K562 (cell line): Measurements from ENCODE around the gene XPR1. TPM values are rescaled to one million over a fixed set of nuclear protein-coding genes. Genes with fewer than 3 reads are reported as not detected.
A peak's percentile ranks its signal among the peaks of the same experiment; 100 is the strongest.

Source experiments
- ATAC-seq: fragments of 200-7000 bp; cut with Tn5 transposase; 3 replicates; pipeline ENCODE4 v1.9.1; 2020; ENCODE audit warnings: moderate library complexity
- BruUV-seq: library from RNA; stranded (reverse); fragments of 400-500 nt; replicated peaks from 2 replicates; lab custom pipeline; 2021; lab: Mats Ljungman, UMichigan
- CTCF ChIA-PET: fragments of 300-600 bp; formaldehyde crosslinking; extraction: SDS; loops from one replicate; lab custom pipeline; 2021; ENCODE audit warnings: low intra/inter-chr PET ratio; lab: Yijun Ruan, JAX
- POLR2A ChIA-PET: fragments of 300-600, 350-650 bp; sonication (Branson Sonifier 250); formaldehyde crosslinking; extraction: SDS; loops from one replicate; lab custom pipeline; 2021; ENCODE audit warnings: antibody characterized with exemption, inconsistent platforms; lab: Yijun Ruan, JAX
- DNase-seq, 4 experiments: peaks; one replicate each; pipeline versions ENCODE4 v3.0.0 to v3.0.0-alpha.2; 2011 to 2018; ENCODE audit warnings: low spot score in 3 of 4, mixed read lengths in 3 of 4; ENCODE audit errors: extremely low read depth in 1 of 4
- FAIRE-seq: peaks from 2 replicates; lab custom pipeline; 2011; peaks lifted over from hg19 to GRCh38; lab: Jason Lieb, UNC
- H2AFZ ChIP-seq: 2 replicates; pipeline ENCODE4 v1.6.0; 2011; ENCODE audit warnings: low read depth, low read length, control low read depth, inconsistent platforms
- H3K27ac ChIP-seq: fragments of 200-600 bp; 3 replicates; pipeline ENCODE4 v1.8.0; 2011; ENCODE audit warnings: low read depth, mild to moderate bottlenecking, control low read depth, inconsistent platforms, low read length, moderate library complexity, mixed read lengths; ENCODE audit errors: extremely low read depth
- H3K27me3 ChIP-seq, 2 experiments: fragments of 300-600 bp in 1 of 2; 2 replicates in 1 of 2; 3 replicates in 1 of 2; pipeline versions ENCODE4 v1.6.0 to v1.8.0; 2011; ENCODE audit warnings: inconsistent platforms in 2 of 2, low read length in 2 of 2, mild to moderate bottlenecking in 1 of 2, mixed read lengths in 1 of 2, moderate library complexity in 1 of 2; ENCODE audit not compliant: control insufficient read depth in 2 of 2, insufficient read depth in 2 of 2
- H3K36me3 ChIP-seq: fragments of 300-600 bp; 3 replicates; pipeline ENCODE4 v1.8.0; 2011; ENCODE audit warnings: mild to moderate bottlenecking, low read length, inconsistent platforms; ENCODE audit not compliant: control insufficient read depth, insufficient read depth
- H3K4me1 ChIP-seq, 2 experiments: fragments of 200-600 bp in 1 of 2; replicated peaks in 1 of 2; 2 replicates in 1 of 2; 3 replicates in 1 of 2; pipeline versions ENCODE4 v1.5.1 to v1.8.0; 2011; ENCODE audit warnings: inconsistent platforms in 2 of 2, low read length in 2 of 2, mild to moderate bottlenecking in 1 of 2, mixed read lengths in 1 of 2, moderate library complexity in 1 of 2; ENCODE audit not compliant: control insufficient read depth in 2 of 2, insufficient read depth in 2 of 2
- H3K4me2 ChIP-seq: 2 replicates; pipeline ENCODE4 v1.6.1; 2011; ENCODE audit warnings: low read length, control low read depth, inconsistent platforms, mixed read lengths; ENCODE audit not compliant: insufficient read depth
- H3K4me3 ChIP-seq: fragments of 200-600 bp; sonication (generic), shearing (Covaris generic); 2 replicates; pipeline ENCODE4 v1.5.1; 2016; ENCODE audit warnings: control low read depth, inconsistent platforms
- H3K79me2 ChIP-seq: fragments of 200-600 bp; 3 replicates; pipeline ENCODE4 v1.8.0; 2011; ENCODE audit warnings: low read length, inconsistent platforms; ENCODE audit not compliant: control insufficient read depth, insufficient read depth
- H3K9ac ChIP-seq, 2 experiments: 2 replicates each; pipeline versions ENCODE4 v1.6.0 to v1.6.1; 2011; ENCODE audit warnings: low read depth in 2 of 2, low read length in 2 of 2, control low read depth in 1 of 2, inconsistent platforms in 1 of 2, mild to moderate bottlenecking in 1 of 2, mixed read lengths in 1 of 2; ENCODE audit not compliant: insufficient read depth in 1 of 2
- H3K9me1 ChIP-seq: one replicate; pipeline ENCODE4 v1.6.0; 2011; ENCODE audit warnings: inconsistent platforms, mild to moderate bottlenecking, low read length, moderate library complexity; ENCODE audit not compliant: control insufficient read depth, insufficient read depth
- H3K9me3 ChIP-seq: replicated peaks from 2 replicates; pipeline ENCODE4 v1.5.1; 2011; ENCODE audit warnings: low read depth, low read length, inconsistent platforms; ENCODE audit not compliant: control insufficient read depth, insufficient read depth
- H4K20me1 ChIP-seq: replicated peaks from 2 replicates; pipeline ENCODE4 v1.6.1; 2011; ENCODE audit warnings: low read length, inconsistent platforms, mixed read lengths; ENCODE audit not compliant: control insufficient read depth, insufficient read depth
- CBX3 ChIP-seq, 2 experiments: IDR thresholded peaks; 1 replicate in 1 of 2; 2 replicates in 1 of 2; pipeline ENCODE4 v1.6.1; 2012; ENCODE audit warnings: inconsistent platforms in 2 of 2, low read length in 2 of 2, borderline replicate concordance in 1 of 2, control low read depth in 1 of 2
- CCNT2 ChIP-seq: IDR thresholded peaks from 2 replicates; pipeline ENCODE4 v1.6.1; 2011; ENCODE audit warnings: borderline replicate concordance, low read depth, mild to moderate bottlenecking, moderate library complexity, mixed read lengths, low read length; ENCODE audit not compliant: insufficient read length; ENCODE audit errors: extremely low read depth
- ESRRA ChIP-seq: fragments of 450-650 bp; IDR thresholded peaks from 2 replicates; pipeline ENCODE4 v1.6.1; 2014; ENCODE audit warnings: low read depth, mild to moderate bottlenecking, moderate library complexity, borderline replicate concordance
- FOSL1 ChIP-seq: fragments of 200-800 bp; sonication (Bioruptor generic); conservative IDR thresholded peaks from 2 replicates; pipeline ENCODE4 v1.6.1; 2016; ENCODE audit warnings: missing genetic modification characterization, missing compliant biosample characterization
- FOXJ2 ChIP-seq: fragments of 200-800 bp; sonication (Bioruptor generic); IDR thresholded peaks from 2 replicates; pipeline ENCODE4 v1.6.1; 2016; ENCODE audit warnings: missing genetic modification characterization, missing compliant biosample characterization
- HEY1 ChIP-seq: fragments of 250-450 bp; sonication (Bioruptor Pico); IDR thresholded peaks from 2 replicates; pipeline ENCODE4 v1.5.0; 2020; ENCODE audit warnings: mild to moderate bottlenecking, moderate library complexity, borderline replicate concordance
- HLTF ChIP-seq: fragments of 450-650 bp; IDR thresholded peaks from 2 replicates; pipeline ENCODE4 v1.6.1; 2016
- LCOR ChIP-seq: sonication (generic); formaldehyde crosslinking; IDR thresholded peaks from 2 replicates; pipeline ENCODE4 v1.8.0; 2022; ENCODE audit warnings: mild to moderate bottlenecking, missing genetic modification reagents
- SAFB2 ChIP-seq: fragments of 200-400 bp; formaldehyde crosslinking; IDR thresholded peaks from 2 replicates; pipeline ENCODE4 v1.6.1; 2018; ENCODE audit warnings: borderline replicate concordance, low read length, low read depth, moderate library complexity; ENCODE audit not compliant: severe bottlenecking
- SLC30A9 ChIP-seq: fragments of 250-450 bp; sonication (Bioruptor Pico); IDR thresholded peaks from 2 replicates; pipeline ENCODE4 v1.8.0; 2022; ENCODE audit warnings: mild to moderate bottlenecking, moderate library complexity
- SMAD3 ChIP-seq: fragments of 450-650 bp; formaldehyde crosslinking; conservative IDR thresholded peaks from 2 replicates; pipeline ENCODE4 v1.4.0; 2020; ENCODE audit warnings: mild to moderate bottlenecking
- SMC3 ChIP-seq: conservative IDR thresholded peaks from 2 replicates; pipeline ENCODE4 v1.6.1; 2011; ENCODE audit warnings: low read depth, low read length, improper control_type of control experiment; ENCODE audit not compliant: insufficient read depth
- TAF15 ChIP-seq: fragments of 200-400 bp; formaldehyde crosslinking; IDR thresholded peaks from 2 replicates; pipeline ENCODE4 v1.6.1; 2017; ENCODE audit warnings: mild to moderate bottlenecking, low read depth, low read length, moderate library complexity
- TAF7 ChIP-seq: fragments of 450-650 bp; IDR thresholded peaks from 2 replicates; pipeline ENCODE4 v1.6.1; 2016; ENCODE audit warnings: missing genetic modification characterization, missing compliant biosample characterization
- TRIM24 ChIP-seq, 2 experiments: fragments of 450-650 bp; IDR thresholded peaks; 2 replicates each; pipeline ENCODE4 v1.6.1; 2016
- TRIM28 ChIP-seq: fragments of 450-650 bp; IDR thresholded peaks from 2 replicates; pipeline ENCODE4 v1.6.1; 2017
- VEZF1 ChIP-seq: fragments of 200-800 bp; sonication (Bioruptor generic); IDR thresholded peaks from 2 replicates; pipeline ENCODE4 v1.6.1; 2017; ENCODE audit warnings: missing genetic modification characterization, missing compliant biosample characterization
- ZNF146 ChIP-seq: IDR thresholded peaks from one replicate; pipeline ENCODE4 v1.6.1; 2018; ENCODE audit warnings: missing compliant biosample characterization; ENCODE audit not compliant: unreplicated experiment
- ZNF197 ChIP-seq: fragments of 200-800 bp; sonication (Bioruptor generic); IDR thresholded peaks from 2 replicates; pipeline ENCODE4 v1.6.1; 2016; ENCODE audit warnings: low read depth, missing genetic modification characterization, missing compliant biosample characterization
- ZNF263 ChIP-seq: sonication (generic); formaldehyde crosslinking; IDR thresholded peaks from 2 replicates; pipeline ENCODE4 v1.8.0; 2022; ENCODE audit warnings: mild to moderate bottlenecking, missing genetic modification reagents, borderline replicate concordance
- ZNF280A ChIP-seq: fragments of 450-650 bp; IDR thresholded peaks from 2 replicates; pipeline ENCODE4 v1.6.1; 2018; ENCODE audit warnings: mild to moderate bottlenecking, low read depth; ENCODE audit not compliant: partially characterized antibody
- in situ Hi-C: fragments of 300-500 bp; cut with MboI; formaldehyde crosslinking; loops from 4 replicates; pipeline ENCODE4 v1.15.0; 2018; ENCODE audit warnings: inconsistent platforms, mixed read lengths
- intact Hi-C: fragments of 100-400 bp; cut with micrococcal nuclease; formaldehyde crosslinking; loops from 2 replicates; pipeline ENCODE4 v1.14.2; 2022
- polyA plus RNA-seq, 8 experiments: library from polyadenylated mRNA; depleted of rRNA in 4 of 8; stranded (reverse) in 5 of 8; unstranded in 3 of 8; fragments of >200 nt; fragmentation: Nextera tagmentation in 2 of 8; fragmentation: Illumina TruSeq in 1 of 8; extraction: Ambion mirVana in 2 of 8; extraction: Trizol in 1 of 8; gene quantifications; 2 replicates each; pipeline versions ENCODE4 v1.2.1 to v1.2.3, GENCODE V29; 2011 to 2014; ENCODE audit warnings: inconsistent platforms in 1 of 8, missing spikeins in 1 of 8
- total RNA-seq, 7 experiments: library from RNA; depleted of rRNA in 6 of 7; stranded (reverse); fragments of >200 nt in 6 of 7; fragmentation: Illumina TruSeq in 2 of 7; extraction: Trizol in 2 of 7; gene quantifications; 2 replicates each; pipeline versions ENCODE4 v1.2.1 to v1.2.3, GENCODE V29; 2011 to 2021; ENCODE audit warnings: low replicate concordance in 1 of 7

Gene XPR1
- total and polyA plus RNA-seq, 9 of the 15 experiments (the other 6 are each of a cell fraction or from before 2014, with no cell fraction given) = 3.0 to 66.2 (median 38.6) TPM

GRCh38 chr1:180662709-180663108 is 30.9 kb downstream of the XPR1 start:
- H3K9ac ChIP-seq = no peak overlapping the region
- no peaks in the 10 kb centered on the region for H3K9me1 ChIP-seq
- ChIA-PET POLR2A (interaction anchor here (0.6 to 1.8 kb wide), 3 partner anchors 10 to 15 kb away, joined by 3 to 4 read pairs (median 3); no protein-coding TSS in a partner anchor), CTCF (no interaction called here)
- no TSS peak for BruUV-seq
- peak; percentile 19 for FAIRE-seq
- no peak overlapping the region for H3K4me2 ChIP-seq
- H3K4me3 ChIP-seq = no peak overlapping the region
- intact Hi-C loops = no loop called here
- peaks cover 83% of the 10 kb centered on the region for H3K79me2 ChIP-seq
- DNase-seq = no peak
- H3K9me3 ChIP-seq = peaks cover 7% of the 10 kb centered on the region
- no peak overlapping the region for H3K27ac ChIP-seq
- ATAC-seq = no peak
- in situ Hi-C loops = no loop called here
- H4K20me1 ChIP-seq = no peaks in the 10 kb centered on the region
- H2AFZ ChIP-seq = no peak overlapping the region
- peaks cover 6% of the 10 kb centered on the region; the same call in 1 of the 3 replicates for H3K36me3 ChIP-seq
- no peaks in the 10 kb centered on the region for H3K27me3 ChIP-seq
- no peaks in the 10 kb centered on the region for H3K4me1 ChIP-seq
- no peak for TF ChIP-seq HEY1 (CRISPR knock-in tag)
- TF ChIP-seq CCNT2 = no peak
- peak; percentile 59; the same call in 1 of the 2 replicates for TF ChIP-seq TRIM28
- no peak for TF ChIP-seq ZNF146 (CRISPR knock-in tag)
- 0 out of 2 replicates have a peak, but pooled peaks have one; percentile 40 for TF ChIP-seq HLTF
- TF ChIP-seq FOXJ2 (tag) = no peak
- TF ChIP-seq ZNF263 (CRISPR knock-in tag) = no peak
- no peak for TF ChIP-seq VEZF1 (CRISPR knock-in tag)
- TF ChIP-seq FOSL1 = no peak
- TF ChIP-seq SMAD3 (CRISPR knock-in tag) = no peak
- TF ChIP-seq TRIM24 (IDR thresholded peaks at IDR 0.05) = peak; percentile 24 to 57; a peak in 2 of 4 replicates
- TF ChIP-seq CBX3 (IDR thresholded peaks at IDR 0.05; ENCODE audit: borderline replicate concordance in 1 of 2, low read length in 2 of 2) = peak in 1 of 2 experiments; percentile 78; a peak in 1 of 3 replicates
- TF ChIP-seq ESRRA = no peak
- TF ChIP-seq SMC3 = no peak
- no peak for TF ChIP-seq ZNF197 (CRISPR knock-in tag)
- peak; percentile 62 for TF ChIP-seq ZNF280A
- TF ChIP-seq TAF15 = no peak
- no peak for TF ChIP-seq LCOR (CRISPR knock-in tag)
- no peak for TF ChIP-seq TAF7
- TF ChIP-seq SLC30A9 = no peak
- no peak for TF ChIP-seq SAFB2
